Right lobe of liver (tissue), 6 donors: ENCODE data around the gene PTPRN. TPM values are rescaled to one million over a fixed set of nuclear protein-coding genes. Genes with fewer than 3 reads are reported as not detected.

ENCODE experiments used
- ATAC-seq, 4 donors: fragments of 200-7000 bp; cut with Tn5 transposase; one replicate each; pipeline ENCODE4 v1.9.1; 2020; ENCODE audit warnings: mild to moderate bottlenecking in 4 of 4, moderate library complexity in 4 of 4
- DNase-seq, 3 donors: peaks; one replicate each; pipeline ENCODE4 v3.0.0-alpha.2; 2020
- H3K27ac ChIP-seq, 3 donors: fragments of 200-600 bp; one replicate each; pipeline ENCODE4 v1.8.0; 2022
- H3K27me3 ChIP-seq, 2 donors: fragments of 200-600 bp; one replicate each; pipeline ENCODE4 v1.8.0; 2022
- H3K36me3 ChIP-seq, 4 donors: fragments of 200-600 bp; sonication (generic) in 1 of 4; one replicate each; pipeline versions ENCODE4 v1.5.1 to v1.8.0; 2017 to 2022; ENCODE audit warnings: control low read depth in 1 of 4
- H3K4me1 ChIP-seq, 4 donors: fragments of 200-600 bp; sonication (generic) in 1 of 4; one replicate each; pipeline versions ENCODE4 v1.5.1 to v1.8.0; 2017 to 2022; ENCODE audit warnings: control low read depth in 1 of 4
- H3K4me3 ChIP-seq, 3 donors: fragments of 200-600 bp; one replicate each; pipeline ENCODE4 v1.8.0; 2022
- H3K9me3 ChIP-seq, 4 donors: fragments of 200-600 bp; sonication (generic) in 1 of 4; one replicate each; pipeline versions ENCODE4 v1.5.1 to v1.8.0; 2017 to 2022; ENCODE audit warnings: control low read depth in 1 of 4
- POLR2A ChIP-seq: fragments of 450-650 bp; IDR thresholded peaks from one replicate; pipeline ENCODE4 v1.6.1; 2017; ENCODE audit warnings: antibody characterized with exemption, mild to moderate bottlenecking
- WGBS: methylation state at CpG from one replicate; pipeline ENCODE4 v1.1.6; 2018; ENCODE audit warnings: low coverage, low lambda C conversion rate; ENCODE audit not compliant: insufficient coverage; ENCODE audit errors: missing lambda C conversion rate; 5-methylcytosine and 5-hydroxymethylcytosine counted together
- intact Hi-C, 2 donors: fragments of 100-400 bp; cut with DNase I; formaldehyde crosslinking; loops; one replicate each; pipeline versions ENCODE4 v1.11.2 to v1.14.1; 2022
- total RNA-seq, 6 experiments: library from RNA; depleted of rRNA in 2 of 6; stranded (reverse); fragments of >200 nt in 2 of 6; fragmentation: NEBNext Ultra II Directional in 3 of 6; extraction: Animal tissue kit (Norgen Biotek cat#: 25700) in 3 of 6; gene quantifications; one replicate each; pipeline versions ENCODE4 v1.1.0 to v1.2.4, GENCODE V29; 2016 to 2023
- TF ChIP-seq, protein P1 (sequence below), 4 donors: fragments of 200-600 bp in 3 of 4; fragments of 450-650 bp in 1 of 4; IDR thresholded peaks; one replicate each; pipeline versions ENCODE4 v1.5.1 to v1.8.0; 2016 to 2022; ENCODE audit warnings: antibody characterized with exemption in 4 of 4, mild to moderate bottlenecking in 2 of 4
- donor health status: DM: no; HTN: yes; CAD: no.
- donor health status: DM: no; HTN: no; CAD: no.
- donor health status: DM: no; HTN: no; CAD: no.
- donor health status: DM: no; HTN: yes; CAD: no.
- donor health status: DM: no; HTN: yes; CAD: no.

The PTPRN gene
- total RNA-seq, 6 experiments from 2014 or later = 0.31 TPM; not detected in 5

DNA sequence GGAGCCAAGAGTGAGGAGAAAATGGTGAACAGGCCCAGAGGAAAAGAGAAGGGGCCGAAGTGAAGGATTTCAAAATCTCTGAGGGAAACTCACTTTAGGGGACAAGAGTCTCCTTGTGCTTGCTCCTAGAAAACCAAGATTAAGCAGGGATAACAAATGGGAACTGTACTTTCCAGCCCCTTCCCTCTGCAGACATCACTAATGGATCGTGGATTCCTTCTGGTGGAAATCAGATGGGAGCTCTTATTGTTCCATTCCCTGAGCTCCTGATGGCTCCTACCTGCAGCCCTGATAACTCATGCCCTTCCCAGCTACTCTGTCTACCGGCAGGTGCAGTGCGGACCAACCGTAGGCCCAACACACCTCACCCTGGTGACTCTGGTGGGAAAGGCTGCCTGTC is 43.9 kb upstream of the PTPRN start:
- H3K27ac ChIP-seq = no peak overlapping the region
- ATAC-seq (no peak), DNase-seq (no peak)
- no peak for TF ChIP-seq POLR2A
- TF ChIP-seq, protein P1, sequence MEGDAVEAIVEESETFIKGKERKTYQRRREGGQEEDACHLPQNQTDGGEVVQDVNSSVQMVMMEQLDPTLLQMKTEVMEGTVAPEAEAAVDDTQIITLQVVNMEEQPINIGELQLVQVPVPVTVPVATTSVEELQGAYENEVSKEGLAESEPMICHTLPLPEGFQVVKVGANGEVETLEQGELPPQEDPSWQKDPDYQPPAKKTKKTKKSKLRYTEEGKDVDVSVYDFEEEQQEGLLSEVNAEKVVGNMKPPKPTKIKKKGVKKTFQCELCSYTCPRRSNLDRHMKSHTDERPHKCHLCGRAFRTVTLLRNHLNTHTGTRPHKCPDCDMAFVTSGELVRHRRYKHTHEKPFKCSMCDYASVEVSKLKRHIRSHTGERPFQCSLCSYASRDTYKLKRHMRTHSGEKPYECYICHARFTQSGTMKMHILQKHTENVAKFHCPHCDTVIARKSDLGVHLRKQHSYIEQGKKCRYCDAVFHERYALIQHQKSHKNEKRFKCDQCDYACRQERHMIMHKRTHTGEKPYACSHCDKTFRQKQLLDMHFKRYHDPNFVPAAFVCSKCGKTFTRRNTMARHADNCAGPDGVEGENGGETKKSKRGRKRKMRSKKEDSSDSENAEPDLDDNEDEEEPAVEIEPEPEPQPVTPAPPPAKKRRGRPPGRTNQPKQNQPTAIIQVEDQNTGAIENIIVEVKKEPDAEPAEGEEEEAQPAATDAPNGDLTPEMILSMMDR (IDR thresholded peaks at IDR 0.05) = no peak
- H3K36me3 ChIP-seq = no peaks in the 10 kb centered on the region
- no peaks in the 10 kb centered on the region for H3K9me3 ChIP-seq
- H3K27me3 ChIP-seq = peaks cover 0 to 4% of the 10 kb centered on the region in 2 donors
- intact Hi-C loops = no loop called here
- H3K4me3 ChIP-seq = no peak overlapping the region
- no peaks in the 10 kb centered on the region for H3K4me1 ChIP-seq
- 88% methylated on average over 1 of the region's 5 CpGs for WGBS

DNA sequence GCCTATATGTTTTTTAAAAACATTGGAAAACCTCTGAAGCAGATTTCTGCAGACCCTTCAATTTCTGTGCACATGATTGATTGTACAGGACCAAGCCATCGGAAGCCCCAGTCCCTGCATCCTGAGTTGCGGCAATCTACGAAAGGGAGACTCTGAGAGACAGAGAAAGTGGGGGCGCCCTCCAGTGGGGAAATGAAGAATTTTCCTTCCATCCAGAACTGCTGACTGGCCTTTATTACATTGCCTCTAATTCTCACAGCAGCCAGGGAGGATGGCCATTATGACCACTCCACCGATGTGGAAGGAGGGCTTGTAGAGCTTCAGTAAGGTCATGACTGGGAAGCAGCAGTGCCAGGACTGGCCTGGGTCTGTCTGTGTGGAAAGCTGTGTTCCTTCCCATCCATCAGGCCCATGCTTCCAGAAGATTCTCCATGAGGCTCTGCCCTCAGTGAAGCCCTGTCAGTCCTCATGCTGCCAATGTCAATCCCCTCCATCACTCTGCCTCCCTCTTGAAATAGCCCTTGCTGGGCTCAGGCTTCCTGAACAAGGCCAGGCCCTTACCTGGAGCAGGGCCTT is 43.3 kb upstream of the PTPRN start:
- WGBS = 9% methylated on average over 5 of the region's 5 CpGs
- no peak overlapping the region for H3K27ac ChIP-seq
- no peaks in the 10 kb centered on the region for H3K4me1 ChIP-seq
- TF ChIP-seq POLR2A = no peak
- TF ChIP-seq, protein P1 (IDR thresholded peaks at IDR 0.05) = peak; percentile 37 to 48 (median 44)
- H3K9me3 ChIP-seq = no peaks in the 10 kb centered on the region
- H3K27me3 ChIP-seq = peaks cover 0 to 3% of the 10 kb centered on the region in 2 donors
- no peaks in the 10 kb centered on the region for H3K36me3 ChIP-seq
- intact Hi-C loops = no loop called here
- ATAC-seq (peak; percentile 46 to 76 (median 67)), DNase-seq (peak in 1 of 3 donors; percentile 52)
- no peak overlapping the region for H3K4me3 ChIP-seq

DNA sequence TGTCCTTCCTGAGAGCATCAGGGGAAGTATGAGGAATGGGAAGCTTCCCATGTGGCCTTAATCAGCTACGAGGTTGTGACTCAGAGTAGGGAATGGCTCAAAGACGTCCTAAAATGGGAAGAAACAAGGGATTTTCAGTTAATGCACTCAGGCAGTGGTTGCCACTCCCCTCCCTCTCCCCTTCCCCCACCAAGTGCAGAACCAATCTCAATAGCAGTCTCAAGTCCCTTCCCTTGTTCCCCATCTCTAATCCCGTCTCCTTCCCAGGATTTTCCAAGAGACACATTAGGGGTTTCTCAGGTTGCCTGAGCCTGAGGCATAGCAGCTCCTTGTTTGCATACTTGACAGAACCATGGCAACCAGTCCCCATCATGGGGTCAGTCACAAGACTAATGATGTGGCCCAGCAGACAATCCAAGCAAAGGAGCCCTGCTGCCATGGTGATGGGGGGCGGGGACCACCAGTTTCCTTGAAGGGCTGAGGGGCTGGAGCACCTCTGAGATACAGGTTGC is 41.6 kb upstream of the PTPRN start:
- intact Hi-C loops = no loop called here
- WGBS = 43% methylated on average over 3 of the region's 4 CpGs
- TF ChIP-seq POLR2A = no peak
- TF ChIP-seq, protein P1 (IDR thresholded peaks at IDR 0.05) = no peak
- no peaks in the 10 kb centered on the region for H3K4me1 ChIP-seq
- H3K27me3 ChIP-seq = no peaks in the 10 kb centered on the region
- H3K4me3 ChIP-seq = no peak overlapping the region
- no peak for ATAC-seq
- H3K9me3 ChIP-seq = no peaks in the 10 kb centered on the region
- H3K36me3 ChIP-seq = no peaks in the 10 kb centered on the region
- no peak overlapping the region for H3K27ac ChIP-seq
- no peak for DNase-seq

DNA sequence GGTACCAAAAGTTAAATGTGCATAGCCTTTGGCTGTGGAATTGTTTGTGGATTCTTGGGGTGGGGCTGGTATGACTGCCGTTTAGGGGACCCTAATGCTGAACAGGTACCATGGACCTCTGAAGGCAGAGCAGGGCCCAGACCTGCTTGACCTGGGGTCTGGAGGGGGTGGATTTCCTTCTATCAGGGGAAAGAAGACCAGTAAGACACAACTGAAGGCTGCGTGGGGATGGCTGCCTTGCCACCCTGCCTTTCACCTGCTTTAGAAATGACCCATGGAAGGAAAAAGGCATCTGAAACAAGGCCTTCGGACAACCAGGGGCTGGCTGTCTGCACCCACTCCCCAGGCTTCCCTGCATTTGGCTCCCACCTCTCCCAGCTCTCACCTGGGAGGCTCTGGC is 41.0 kb upstream of the PTPRN start:
- Histone ChIP-seq H3K27ac (no peak overlapping the region), H3K4me1 (no peaks in the 10 kb centered on the region), H3K36me3 (no peaks in the 10 kb centered on the region), H3K27me3 (no peaks in the 10 kb centered on the region), H3K9me3 (no peaks in the 10 kb centered on the region), H3K4me3 (no peak overlapping the region)
- TF ChIP-seq, protein P1 (IDR thresholded peaks at IDR 0.05) = no peak
- no peak for TF ChIP-seq POLR2A
- DNase-seq = no peak
- intact Hi-C loops = no loop called here
- no peak for ATAC-seq
- WGBS = 80% methylated on average over 1 of the region's 3 CpGs
